Measurements from ENCODE around the gene ABCD3. TPM values are rescaled to one million over a fixed set of nuclear protein-coding genes. Genes with fewer than 3 reads are reported as not detected.

ABCD3 gene
- polyA plus RNA-seq, 1 donor from 2014 or later: 46.4 TPM

DNA sequence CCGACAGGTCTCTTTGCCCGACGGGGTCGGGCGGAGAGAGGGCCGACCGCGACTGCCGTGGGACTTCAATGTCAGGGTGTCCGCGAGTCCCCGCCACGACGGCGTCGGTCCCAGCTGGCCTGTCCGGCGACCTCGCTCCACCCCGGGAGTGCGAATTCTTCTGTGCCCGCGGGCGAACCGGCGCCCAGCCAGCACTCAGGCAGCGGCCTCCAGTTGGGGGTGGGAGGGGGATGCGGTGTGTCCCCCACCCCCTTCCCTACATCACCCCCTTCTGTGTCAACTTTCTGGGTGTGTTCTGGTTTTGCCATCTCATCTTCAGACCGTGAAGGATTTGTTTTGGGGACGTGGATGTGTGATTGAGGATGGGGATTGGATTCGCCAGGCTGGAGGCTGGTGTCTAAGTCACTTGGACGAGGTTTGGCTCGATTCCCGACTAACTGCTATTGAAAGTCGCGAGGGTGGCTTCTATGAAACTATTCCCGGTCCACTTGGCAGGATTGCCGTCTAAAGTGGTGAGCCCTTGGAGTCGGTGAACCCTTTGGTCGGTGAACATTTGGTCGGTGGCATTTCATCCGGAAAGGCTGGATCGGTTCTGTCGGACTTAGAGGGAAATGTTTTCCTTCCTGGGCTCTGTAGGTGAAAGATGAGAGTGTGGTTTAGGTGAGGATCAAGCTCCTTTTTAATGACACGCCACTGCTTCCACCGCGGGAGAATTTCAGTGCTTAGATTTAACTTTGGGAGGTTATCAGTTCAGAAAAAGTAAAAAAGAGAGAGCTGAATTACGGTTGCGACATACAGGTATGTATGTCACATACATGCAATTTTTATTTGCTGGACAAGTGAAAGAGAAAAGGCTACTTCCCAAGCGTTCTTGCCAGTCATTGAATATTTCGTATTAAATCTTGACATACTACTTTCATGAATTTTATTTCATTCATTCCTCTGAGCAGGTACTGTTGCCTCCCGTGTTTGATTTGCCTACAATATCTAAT, 771 bp downstream of the ABCD3 start:
- no peak for TF ChIP-seq TAF1 (IDR thresholded peaks at IDR 0.05; ENCODE audit: low read depth)
- no peak for TF ChIP-seq RAD21 (conservative IDR thresholded peaks at IDR 0.05)
- no peak for TF ChIP-seq EZH2 (IDR thresholded peaks at IDR 0.05; ENCODE audit: borderline replicate concordance, insufficient read depth, low read length, poor library complexity, severe bottlenecking)
- TF ChIP-seq EP300 (conservative IDR thresholded peaks at IDR 0.05; ENCODE audit: poor library complexity, severe bottlenecking): no peak
- no peak for TF ChIP-seq MXI1 (conservative IDR thresholded peaks at IDR 0.05; ENCODE audit: poor library complexity, severe bottlenecking)
- TF ChIP-seq, protein P1, sequence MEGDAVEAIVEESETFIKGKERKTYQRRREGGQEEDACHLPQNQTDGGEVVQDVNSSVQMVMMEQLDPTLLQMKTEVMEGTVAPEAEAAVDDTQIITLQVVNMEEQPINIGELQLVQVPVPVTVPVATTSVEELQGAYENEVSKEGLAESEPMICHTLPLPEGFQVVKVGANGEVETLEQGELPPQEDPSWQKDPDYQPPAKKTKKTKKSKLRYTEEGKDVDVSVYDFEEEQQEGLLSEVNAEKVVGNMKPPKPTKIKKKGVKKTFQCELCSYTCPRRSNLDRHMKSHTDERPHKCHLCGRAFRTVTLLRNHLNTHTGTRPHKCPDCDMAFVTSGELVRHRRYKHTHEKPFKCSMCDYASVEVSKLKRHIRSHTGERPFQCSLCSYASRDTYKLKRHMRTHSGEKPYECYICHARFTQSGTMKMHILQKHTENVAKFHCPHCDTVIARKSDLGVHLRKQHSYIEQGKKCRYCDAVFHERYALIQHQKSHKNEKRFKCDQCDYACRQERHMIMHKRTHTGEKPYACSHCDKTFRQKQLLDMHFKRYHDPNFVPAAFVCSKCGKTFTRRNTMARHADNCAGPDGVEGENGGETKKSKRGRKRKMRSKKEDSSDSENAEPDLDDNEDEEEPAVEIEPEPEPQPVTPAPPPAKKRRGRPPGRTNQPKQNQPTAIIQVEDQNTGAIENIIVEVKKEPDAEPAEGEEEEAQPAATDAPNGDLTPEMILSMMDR (IDR thresholded peaks at IDR 0.05; ENCODE audit: poor library complexity, severe bottlenecking): no peak
- no peak for TF ChIP-seq SMC3 (conservative IDR thresholded peaks at IDR 0.05; ENCODE audit: poor library complexity)
- no peak for TF ChIP-seq POLR2AphosphoS5 (IDR thresholded peaks at IDR 0.05)
- TF ChIP-seq, protein P2, sequence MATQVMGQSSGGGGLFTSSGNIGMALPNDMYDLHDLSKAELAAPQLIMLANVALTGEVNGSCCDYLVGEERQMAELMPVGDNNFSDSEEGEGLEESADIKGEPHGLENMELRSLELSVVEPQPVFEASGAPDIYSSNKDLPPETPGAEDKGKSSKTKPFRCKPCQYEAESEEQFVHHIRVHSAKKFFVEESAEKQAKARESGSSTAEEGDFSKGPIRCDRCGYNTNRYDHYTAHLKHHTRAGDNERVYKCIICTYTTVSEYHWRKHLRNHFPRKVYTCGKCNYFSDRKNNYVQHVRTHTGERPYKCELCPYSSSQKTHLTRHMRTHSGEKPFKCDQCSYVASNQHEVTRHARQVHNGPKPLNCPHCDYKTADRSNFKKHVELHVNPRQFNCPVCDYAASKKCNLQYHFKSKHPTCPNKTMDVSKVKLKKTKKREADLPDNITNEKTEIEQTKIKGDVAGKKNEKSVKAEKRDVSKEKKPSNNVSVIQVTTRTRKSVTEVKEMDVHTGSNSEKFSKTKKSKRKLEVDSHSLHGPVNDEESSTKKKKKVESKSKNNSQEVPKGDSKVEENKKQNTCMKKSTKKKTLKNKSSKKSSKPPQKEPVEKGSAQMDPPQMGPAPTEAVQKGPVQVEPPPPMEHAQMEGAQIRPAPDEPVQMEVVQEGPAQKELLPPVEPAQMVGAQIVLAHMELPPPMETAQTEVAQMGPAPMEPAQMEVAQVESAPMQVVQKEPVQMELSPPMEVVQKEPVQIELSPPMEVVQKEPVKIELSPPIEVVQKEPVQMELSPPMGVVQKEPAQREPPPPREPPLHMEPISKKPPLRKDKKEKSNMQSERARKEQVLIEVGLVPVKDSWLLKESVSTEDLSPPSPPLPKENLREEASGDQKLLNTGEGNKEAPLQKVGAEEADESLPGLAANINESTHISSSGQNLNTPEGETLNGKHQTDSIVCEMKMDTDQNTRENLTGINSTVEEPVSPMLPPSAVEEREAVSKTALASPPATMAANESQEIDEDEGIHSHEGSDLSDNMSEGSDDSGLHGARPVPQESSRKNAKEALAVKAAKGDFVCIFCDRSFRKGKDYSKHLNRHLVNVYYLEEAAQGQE (IDR thresholded peaks at IDR 0.05; ENCODE audit: borderline replicate concordance): no peak
- no peaks in the 10 kb centered on the region for H3F3A ChIP-seq (ENCODE audit: insufficient read depth, low read length, poor library complexity, severe bottlenecking)
- peak overlapping the region; percentile 82 for H2AFZ ChIP-seq (ENCODE audit: low read depth, low read length)
- H3K79me2 ChIP-seq (replicated peaks; ENCODE audit: insufficient read depth, low read length): peaks cover 38% of the 10 kb centered on the region
- no peaks in the 10 kb centered on the region for H3K9me3 ChIP-seq (ENCODE audit: low read length)
- H3K9me2 ChIP-seq (ENCODE audit: insufficient read depth, low read length): no peaks in the 10 kb centered on the region
- H3K27ac ChIP-seq (ENCODE audit: low read length): peak overlapping the region; percentile 69
- H3K4me3 ChIP-seq (ENCODE audit: low read length): peak overlapping the region; percentile 89
- no peaks in the 10 kb centered on the region for H3K27me3 ChIP-seq (ENCODE audit: insufficient read depth, low read depth, low read length)
- peak overlapping the region; percentile 75 for H3K9ac ChIP-seq (ENCODE audit: low read length)
- H3K36me3 ChIP-seq (ENCODE audit: insufficient read depth, low read length): no peaks in the 10 kb centered on the region
- H4K20me1 ChIP-seq (ENCODE audit: insufficient read depth): no peaks in the 10 kb centered on the region
- H3K4me2 ChIP-seq (ENCODE audit: low read length): peak overlapping the region; percentile 79

- Histone ChIP-seq H3F3A (ENCODE audit: insufficient read depth, low read length, poor library complexity, severe bottlenecking) (no peaks in the 10 kb centered on the region), H3K27ac (ENCODE audit: low read length) (no peak overlapping the region), H4K20me1 (ENCODE audit: insufficient read depth) (no peaks in the 10 kb centered on the region)
Measured at GRCh38 chr1:94422115-94422820, 4.1 kb downstream of the ABCD3 start.

More at GRCh38 chr1:94422115-94422820, 4.1 kb downstream of the ABCD3 start:
- H3K9me3 ChIP-seq (ENCODE audit: low read length): no peaks in the 10 kb centered on the region
- no peaks in the 10 kb centered on the region for H3K9me2 ChIP-seq (ENCODE audit: insufficient read depth, low read length)
- H3K79me2 ChIP-seq (replicated peaks; ENCODE audit: insufficient read depth, low read length): peaks cover 53% of the 10 kb centered on the region
- H3K4me2 ChIP-seq (ENCODE audit: low read length): no peak overlapping the region
- TF ChIP-seq, protein P2 (IDR thresholded peaks at IDR 0.05; ENCODE audit: borderline replicate concordance): no peak
- TF ChIP-seq EZH2 (IDR thresholded peaks at IDR 0.05; ENCODE audit: borderline replicate concordance, insufficient read depth, low read length, poor library complexity, severe bottlenecking) (no peak), RAD21 (conservative IDR thresholded peaks at IDR 0.05) (no peak), TAF1 (IDR thresholded peaks at IDR 0.05; ENCODE audit: low read depth) (no peak), POLR2AphosphoS5 (IDR thresholded peaks at IDR 0.05) (no peak), SMC3 (conservative IDR thresholded peaks at IDR 0.05; ENCODE audit: poor library complexity) (no peak)
- no peak overlapping the region for H3K9ac ChIP-seq (ENCODE audit: low read length)
- no peak overlapping the region for H2AFZ ChIP-seq (ENCODE audit: low read depth, low read length)
- H3K4me3 ChIP-seq (ENCODE audit: low read length): peak overlapping the region; percentile 89
- no peaks in the 10 kb centered on the region for H3K36me3 ChIP-seq (ENCODE audit: insufficient read depth, low read length)
- H3K27me3 ChIP-seq (ENCODE audit: insufficient read depth, low read depth, low read length): no peaks in the 10 kb centered on the region
